Stomach smooth muscle (tissue), 2 donors: ENCODE measurements around the gene ABCA5.

ENCODE experiments used
- H3K27ac ChIP-seq: one replicate; pipeline ENCODE4 v1.7.0; 2013; ENCODE audit warnings: mild to moderate bottlenecking, low read length, inconsistent platforms
- H3K27me3 ChIP-seq, 2 donors: one replicate each; pipeline ENCODE4 v1.7.0; 2013; ENCODE audit warnings: low read length in 2 of 2; ENCODE audit not compliant: insufficient read depth in 2 of 2, control insufficient read depth in 1 of 2
- H3K36me3 ChIP-seq, 2 donors: one replicate each; pipeline ENCODE4 v1.7.0; 2013; ENCODE audit warnings: low read length in 2 of 2; ENCODE audit not compliant: control insufficient read depth in 2 of 2, insufficient read depth in 2 of 2
- H3K4me1 ChIP-seq: one replicate; pipeline ENCODE4 v1.7.0; 2013; ENCODE audit warnings: low read length; ENCODE audit not compliant: control insufficient read depth, insufficient read depth
- H3K4me3 ChIP-seq, 2 donors: one replicate each; pipeline ENCODE4 v1.7.0; 2013; ENCODE audit warnings: low read length in 2 of 2
- H3K9ac ChIP-seq, 2 donors: one replicate each; pipeline ENCODE4 v1.7.0; 2013; ENCODE audit warnings: low read length in 2 of 2, mild to moderate bottlenecking in 1 of 2
- H3K9me3 ChIP-seq, 2 donors: one replicate each; pipeline ENCODE4 v1.7.0; 2013; ENCODE audit warnings: low read length in 2 of 2; ENCODE audit not compliant: control insufficient read depth in 2 of 2
- donor health status: healthy.
- donor health status: Pancreatic carcinoma.

ABCA5 gene

GRCh38 chr17:69254187-69254586 is 72.7 kb downstream of the ABCA5 start:
- Histone ChIP-seq H3K4me3 (no peak overlapping the region), H3K36me3 (peaks cover 0 to 3% of the 10 kb centered on the region in 2 donors)

GRCh38 chr17:69250641-69251040 is 76.3 kb downstream of the ABCA5 start:
- no peaks in the 10 kb centered on the region for H3K9me3 ChIP-seq
- H3K4me3 ChIP-seq = no peak overlapping the region
- no peaks in the 10 kb centered on the region for H3K4me1 ChIP-seq
- no peak overlapping the region for H3K27ac ChIP-seq
- peaks cover 0 to 3% of the 10 kb centered on the region in 2 donors for H3K36me3 ChIP-seq
- no peaks in the 10 kb centered on the region for H3K27me3 ChIP-seq
- H3K9ac ChIP-seq = no peak overlapping the region

More at GRCh38 chr17:69254187-69254586, 72.7 kb downstream of the ABCA5 start:
- H3K9me3 ChIP-seq = no peaks in the 10 kb centered on the region
- no peak overlapping the region for H3K9ac ChIP-seq
- no peak overlapping the region for H3K27ac ChIP-seq
- H3K27me3 ChIP-seq = no peaks in the 10 kb centered on the region
- H3K4me1 ChIP-seq = no peaks in the 10 kb centered on the region

DNA sequence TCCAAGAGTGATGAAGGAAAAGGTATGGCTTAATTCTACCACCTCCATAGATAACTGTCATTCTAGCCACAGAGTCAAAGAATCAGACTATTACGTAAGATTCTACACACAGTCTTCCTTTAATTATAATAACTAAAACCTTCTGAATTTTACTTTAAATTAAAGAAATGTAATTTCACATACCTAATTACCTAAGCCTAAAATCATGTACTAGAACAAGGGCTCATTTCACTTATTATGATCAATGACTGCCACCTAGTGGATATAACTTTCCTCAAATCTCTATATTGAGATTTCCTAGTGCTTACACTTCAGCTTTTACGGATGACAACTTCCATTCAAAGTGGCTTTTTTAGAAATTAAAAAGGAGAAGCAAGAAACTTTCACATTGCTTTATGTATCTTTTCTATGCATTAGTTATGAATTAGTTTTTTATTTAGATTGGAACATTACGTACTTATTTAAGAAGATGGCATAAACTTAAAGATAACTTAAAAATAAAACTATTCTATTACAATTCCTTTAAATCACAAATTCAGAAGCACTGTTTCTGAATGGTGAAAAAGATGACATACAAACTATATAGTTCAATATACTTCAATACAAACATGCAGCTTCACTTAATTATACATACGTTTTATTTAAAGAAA is 80.1 kb downstream of the ABCA5 start:
- Histone ChIP-seq H3K27me3 (no peaks in the 10 kb centered on the region), H3K9me3 (no peaks in the 10 kb centered on the region), H3K9ac (no peak overlapping the region), H3K36me3 (no peaks in the 10 kb centered on the region), H3K4me3 (no peak overlapping the region), H3K4me1 (no peaks in the 10 kb centered on the region), H3K27ac (no peak overlapping the region)

GRCh38 chr17:69246202-69246601 is 80.7 kb downstream of the ABCA5 start:
- no peak overlapping the region for H3K27ac ChIP-seq
- H3K4me3 ChIP-seq = no peak overlapping the region
- no peaks in the 10 kb centered on the region for H3K27me3 ChIP-seq
- H3K4me1 ChIP-seq = no peaks in the 10 kb centered on the region
- H3K9me3 ChIP-seq = no peaks in the 10 kb centered on the region
- H3K9ac ChIP-seq = no peak overlapping the region
- H3K36me3 ChIP-seq = no peaks in the 10 kb centered on the region

DNA sequence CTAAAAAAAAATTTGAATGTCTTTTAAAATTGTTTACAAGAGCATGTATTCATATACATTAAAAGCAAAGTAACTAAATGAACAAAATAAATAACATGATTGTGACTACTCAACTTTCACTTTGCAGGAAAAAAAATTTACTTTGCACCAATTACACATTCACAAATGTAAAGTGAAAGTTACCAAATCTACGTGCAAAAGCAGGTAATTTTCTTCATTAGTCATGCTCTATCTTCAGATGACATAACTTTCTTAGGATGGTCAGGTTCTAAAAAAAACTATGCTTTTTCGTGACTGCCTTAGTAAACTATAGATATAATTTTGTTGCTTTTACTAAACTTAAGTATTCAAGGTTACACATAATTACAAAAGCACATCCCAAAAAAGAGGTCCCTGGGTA is 81.3 kb downstream of the ABCA5 start:
- Histone ChIP-seq H3K4me3 (no peak overlapping the region), H3K36me3 (no peaks in the 10 kb centered on the region), H3K27me3 (no peaks in the 10 kb centered on the region), H3K9me3 (no peaks in the 10 kb centered on the region), H3K27ac (no peak overlapping the region), H3K9ac (no peak overlapping the region), H3K4me1 (no peaks in the 10 kb centered on the region)

DNA sequence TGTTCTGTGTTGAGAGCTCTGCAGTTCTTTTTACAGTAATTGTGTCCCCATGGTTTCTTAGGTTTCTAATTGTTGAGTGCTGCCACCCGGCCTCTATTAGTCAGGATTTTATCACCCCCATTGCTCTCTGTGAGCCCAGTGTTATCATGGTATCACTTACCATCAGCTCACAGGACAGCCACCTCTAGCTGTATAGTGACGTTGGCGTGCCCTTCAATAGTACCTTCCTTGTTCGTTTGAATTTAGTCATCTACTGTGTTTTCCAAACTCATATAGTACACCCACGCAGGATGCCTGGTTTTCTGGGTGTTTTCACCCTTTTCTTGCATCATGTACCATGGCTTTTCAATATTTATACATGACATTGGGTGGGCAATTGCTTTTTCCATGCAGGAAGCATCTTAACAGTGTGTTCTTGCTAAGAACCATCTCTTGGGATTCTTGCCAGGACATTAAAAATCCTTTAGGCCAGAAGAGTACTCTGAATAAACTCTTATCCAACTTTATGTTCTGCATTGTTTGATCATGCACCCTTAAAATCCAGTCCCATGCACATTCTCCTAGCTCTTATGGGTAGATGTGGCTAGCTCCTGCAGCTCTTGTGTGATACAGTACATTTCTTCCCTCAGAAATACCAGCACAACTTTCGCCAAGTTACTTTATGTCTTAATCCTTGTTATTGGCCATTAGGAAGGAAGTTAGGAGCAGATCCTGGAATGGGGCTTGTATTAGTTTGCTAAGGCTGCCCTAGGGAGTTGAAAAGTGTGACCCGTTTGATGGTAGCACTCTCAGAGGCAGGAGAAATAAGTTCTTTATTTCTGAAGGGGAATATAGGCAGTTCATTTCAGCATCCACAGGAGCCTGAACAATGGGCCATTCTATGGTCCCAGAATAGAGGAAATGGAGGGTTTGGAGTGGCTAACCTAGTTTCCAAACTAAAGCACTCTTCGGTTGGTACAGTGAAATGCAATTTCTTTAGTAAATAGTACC is 87.0 kb downstream of the ABCA5 start:
- Histone ChIP-seq H3K4me1 (no peaks in the 10 kb centered on the region), H3K4me3 (no peak overlapping the region), H3K36me3 (peaks cover 0 to 5% of the 10 kb centered on the region in 2 donors), H3K27me3 (no peaks in the 10 kb centered on the region), H3K9me3 (no peaks in the 10 kb centered on the region), H3K9ac (no peak overlapping the region), H3K27ac (no peak overlapping the region)

DNA sequence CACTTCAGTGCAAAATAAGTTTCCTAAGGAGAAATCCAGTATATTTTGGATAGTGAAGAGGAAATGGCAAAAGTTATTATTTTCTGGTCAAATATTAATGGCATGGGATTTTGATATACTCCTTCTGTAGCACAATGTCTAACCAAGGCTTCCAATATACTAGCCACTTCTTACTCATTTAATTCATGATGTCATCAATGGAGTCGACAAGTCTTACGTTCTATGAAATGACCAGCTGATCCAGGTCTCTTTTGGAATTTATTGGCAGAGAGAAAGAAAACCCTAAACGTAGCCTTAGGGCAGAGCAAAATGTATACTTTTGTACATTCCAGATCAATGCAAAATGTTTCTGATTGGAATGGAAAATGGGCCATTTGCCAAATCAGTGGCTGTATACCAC is 90.0 kb downstream of the ABCA5 start:
- Histone ChIP-seq H3K27ac (no peak overlapping the region), H3K9ac (no peak overlapping the region), H3K9me3 (no peaks in the 10 kb centered on the region), H3K27me3 (no peaks in the 10 kb centered on the region), H3K36me3 (peaks cover 0 to 5% of the 10 kb centered on the region in 2 donors), H3K4me1 (no peaks in the 10 kb centered on the region), H3K4me3 (no peak overlapping the region)

DNA sequence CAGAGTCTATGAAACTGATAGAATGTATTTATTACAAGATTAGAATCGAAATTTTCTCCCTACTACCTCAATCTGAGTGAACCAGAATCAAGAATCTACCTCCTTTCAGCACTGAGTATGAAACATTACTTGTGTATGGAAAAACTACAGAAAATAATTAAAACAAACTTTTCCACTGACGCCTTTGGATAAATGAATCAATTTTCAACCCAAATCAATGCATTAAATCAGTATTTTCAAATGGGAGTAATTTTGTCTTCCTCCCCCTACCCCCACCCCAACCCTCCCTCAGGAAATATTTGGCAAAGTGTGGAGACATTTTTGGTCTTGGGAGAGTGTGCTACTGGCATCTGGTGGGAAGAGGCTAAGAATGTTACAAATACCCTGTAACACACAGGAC is 90.5 kb downstream of the ABCA5 start:
- Histone ChIP-seq H3K27me3 (no peaks in the 10 kb centered on the region), H3K4me3 (no peak overlapping the region), H3K36me3 (peaks cover 0 to 5% of the 10 kb centered on the region in 2 donors), H3K9ac (no peak overlapping the region), H3K4me1 (no peaks in the 10 kb centered on the region), H3K9me3 (no peaks in the 10 kb centered on the region), H3K27ac (no peak overlapping the region)

GRCh38 chr17:69235338-69236058 is 91.4 kb downstream of the ABCA5 start:
- no peak overlapping the region for H3K9ac ChIP-seq
- no peak overlapping the region for H3K27ac ChIP-seq

DNA sequence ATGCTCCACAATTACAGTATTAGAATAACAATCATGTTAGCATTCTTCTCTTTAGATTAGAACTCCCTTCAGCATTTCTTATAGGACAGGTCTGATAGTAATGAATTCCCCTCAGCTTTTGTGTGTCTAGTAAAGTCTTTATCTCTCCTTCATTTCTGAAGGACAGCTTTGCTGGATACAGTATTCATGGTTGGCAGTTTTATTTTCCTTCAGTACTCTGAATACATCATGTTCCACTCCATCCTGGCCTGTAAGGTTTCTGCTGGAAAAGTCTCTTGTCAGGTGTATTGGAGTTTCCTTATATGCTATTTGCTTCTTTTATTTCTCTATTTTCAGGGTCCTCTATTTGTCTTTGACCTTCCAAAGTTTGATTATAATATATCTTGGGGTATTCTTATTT is 94.3 kb downstream of the ABCA5 start:
- H3K36me3 ChIP-seq = no peaks in the 10 kb centered on the region
- no peaks in the 10 kb centered on the region for H3K27me3 ChIP-seq
- no peaks in the 10 kb centered on the region for H3K9me3 ChIP-seq
- no peak overlapping the region for H3K27ac ChIP-seq
- no peaks in the 10 kb centered on the region for H3K4me1 ChIP-seq
- H3K4me3 ChIP-seq = no peak overlapping the region
- no peak overlapping the region for H3K9ac ChIP-seq

More at GRCh38 chr17:69235338-69236058, 91.4 kb downstream of the ABCA5 start:
- Histone ChIP-seq H3K9me3 (no peaks in the 10 kb centered on the region), H3K27me3 (no peaks in the 10 kb centered on the region), H3K36me3 (peaks cover 0 to 5% of the 10 kb centered on the region in 2 donors), H3K4me3 (no peak overlapping the region), H3K4me1 (no peaks in the 10 kb centered on the region)
